HepG2 (cell line): ENCODE data around the gene ELMOD3. TPM values are rescaled to one million over a fixed set of nuclear protein-coding genes. Genes with fewer than 3 reads are reported as not detected.

Source experiments
- ATAC-seq: fragments of 200-7000 bp; cut with Tn5 transposase; 3 replicates; pipeline ENCODE4 v1.9.1; 2020; ENCODE audit warnings: mild to moderate bottlenecking, moderate library complexity
- BruUV-seq: library from RNA; stranded (reverse); fragments of 400-500 nt; replicated peaks from 2 replicates; lab custom pipeline; 2021; lab: Mats Ljungman, UMichigan
- CTCF ChIA-PET: fragments of 300-600 bp; formaldehyde crosslinking; extraction: SDS; loops from one replicate; lab custom pipeline; 2021; ENCODE audit warnings: low total read pairs, inconsistent platforms, low intra/inter-chr PET ratio; lab: Yijun Ruan, JAX
- POLR2A ChIA-PET: fragments of 350-600 bp; sonication (Branson Sonifier 250); formaldehyde crosslinking; loops from one replicate; lab custom pipeline; 2020; ENCODE audit warnings: antibody characterized with exemption, inconsistent platforms; lab: Yijun Ruan, JAX
- DNase-seq: peaks from one replicate; pipeline ENCODE4 v3.0.0-alpha.2; 2015; ENCODE audit warnings: low spot score
- FAIRE-seq: peaks from 3 replicates; lab custom pipeline; 2011; peaks lifted over from hg19 to GRCh38; lab: Jason Lieb, UNC
- H2AFZ ChIP-seq: one replicate; pipeline ENCODE4 v1.6.1; 2011; ENCODE audit warnings: low read length, inconsistent platforms
- H3K27ac ChIP-seq: fragments of 300-600 bp; 3 replicates; pipeline ENCODE4 v1.8.0; 2011; ENCODE audit warnings: mixed run types, mild to moderate bottlenecking, mixed read lengths, low read length, inconsistent platforms; ENCODE audit not compliant: insufficient read depth; ENCODE audit errors: extremely low read length
- H3K27me3 ChIP-seq, 2 experiments: fragments of 200-600 bp in 1 of 2; 2 replicates in 1 of 2; 3 replicates in 1 of 2; pipeline versions ENCODE4 v1.6.0 to v1.8.0; 2011; ENCODE audit warnings: low read length in 2 of 2, mild to moderate bottlenecking in 2 of 2, moderate library complexity in 2 of 2, inconsistent platforms in 1 of 2; ENCODE audit not compliant: insufficient read depth in 2 of 2, control insufficient read depth in 1 of 2
- H3K36me3 ChIP-seq, 2 experiments: fragments of 200-600 bp in 1 of 2; replicated peaks in 1 of 2; 2 replicates in 1 of 2; 3 replicates in 1 of 2; pipeline versions ENCODE4 v1.5.1 to v1.8.0; 2011; ENCODE audit warnings: low read length in 2 of 2, inconsistent platforms in 1 of 2; ENCODE audit not compliant: insufficient read depth in 2 of 2, control insufficient read depth in 1 of 2
- H3K4me1 ChIP-seq: 2 replicates; pipeline ENCODE4 v1.5.1; 2012; ENCODE audit warnings: low read length, inconsistent platforms; ENCODE audit not compliant: insufficient read depth
- H3K4me2 ChIP-seq: 2 replicates; pipeline ENCODE4 v1.6.0; 2011; ENCODE audit warnings: low read depth, low read length, inconsistent platforms
- H3K4me3 ChIP-seq, 3 experiments: fragments of 200-600 bp in 1 of 3; sonication (generic), shearing (Covaris generic) in 1 of 3; replicated peaks in 1 of 3; 2 replicates each; pipeline ENCODE4 v1.5.1; 2011 to 2016; ENCODE audit warnings: low read length in 3 of 3, inconsistent platforms in 2 of 3, low read depth in 2 of 3, mild to moderate bottlenecking in 2 of 3, control low read depth in 1 of 3, mixed read lengths in 1 of 3; ENCODE audit not compliant: insufficient read depth in 1 of 3
- H3K79me2 ChIP-seq: one replicate; pipeline ENCODE4 v1.6.1; 2011; ENCODE audit warnings: low read length, inconsistent platforms; ENCODE audit not compliant: insufficient read depth
- H3K9ac ChIP-seq: 2 replicates; pipeline ENCODE4 v1.6.0; 2011; ENCODE audit warnings: mild to moderate bottlenecking, low read depth, low read length, inconsistent platforms; ENCODE audit not compliant: insufficient read depth
- H3K9me3 ChIP-seq: 2 replicates; pipeline ENCODE4 v1.5.1; 2012; ENCODE audit warnings: mild to moderate bottlenecking, low read length
- H4K20me1 ChIP-seq: 2 replicates; pipeline ENCODE4 v1.6.0; 2011; ENCODE audit warnings: inconsistent platforms, mild to moderate bottlenecking, low read length, moderate library complexity; ENCODE audit not compliant: insufficient read depth
- CENPX ChIP-seq: sonication (generic); formaldehyde crosslinking; IDR thresholded peaks from 2 replicates; pipeline ENCODE4 v1.9.0; 2021; ENCODE audit warnings: mild to moderate bottlenecking, missing genetic modification reagents, moderate library complexity
- MAFF ChIP-seq: IDR thresholded peaks from 2 replicates; pipeline ENCODE4 v1.6.1; 2011; ENCODE audit warnings: low read depth, low read length, improper control_type of control experiment
- MAFK ChIP-seq, 2 experiments: IDR thresholded peaks in 1 of 2; conservative IDR thresholded peaks in 1 of 2; 2 replicates each; pipeline ENCODE4 v1.6.1; 2011; ENCODE audit warnings: improper control_type of control experiment in 2 of 2, low read length in 2 of 2
- MIER2 ChIP-seq: IDR thresholded peaks from 2 replicates; pipeline ENCODE4 v1.6.1; 2016; ENCODE audit warnings: missing biosample characterization, missing genetic modification reagents
- MXD1 ChIP-seq: sonication (generic); formaldehyde crosslinking; IDR thresholded peaks from 2 replicates; pipeline ENCODE4 v1.4.0; 2020; ENCODE audit warnings: mild to moderate bottlenecking, missing genetic modification reagents
- NFIC ChIP-seq: IDR thresholded peaks from 2 replicates; pipeline ENCODE4 v1.6.1; 2012; ENCODE audit warnings: mild to moderate bottlenecking, low read length, inconsistent platforms
- WIZ ChIP-seq: sonication (generic); formaldehyde crosslinking; IDR thresholded peaks from 2 replicates; pipeline ENCODE4 v1.5.1; 2020; ENCODE audit warnings: mild to moderate bottlenecking, missing genetic modification reagents
- ZBTB7B ChIP-seq: sonication (generic); formaldehyde crosslinking; IDR thresholded peaks from 2 replicates; pipeline ENCODE4 v1.4.0; 2020; ENCODE audit warnings: missing genetic modification reagents
- ZFP37 ChIP-seq: sonication (generic); formaldehyde crosslinking; IDR thresholded peaks from 2 replicates; pipeline ENCODE4 v1.4.0; 2020; ENCODE audit warnings: missing genetic modification reagents, borderline replicate concordance
- ZKSCAN8 ChIP-seq: IDR thresholded peaks from 2 replicates; pipeline ENCODE4 v1.6.1; 2016; ENCODE audit warnings: borderline replicate concordance, missing genetic modification reagents, missing compliant biosample characterization
- ZNF256 ChIP-seq: sonication (generic); formaldehyde crosslinking; conservative IDR thresholded peaks from 2 replicates; pipeline ENCODE4 v1.4.0; 2020; ENCODE audit warnings: missing genetic modification reagents
- ZNF264 ChIP-seq: sonication (generic); formaldehyde crosslinking; IDR thresholded peaks from 2 replicates; pipeline ENCODE4 v1.4.0; 2020; ENCODE audit warnings: missing genetic modification reagents
- ZNF432 ChIP-seq: sonication (generic); formaldehyde crosslinking; IDR thresholded peaks from 2 replicates; pipeline ENCODE4 v1.5.0; 2020; ENCODE audit warnings: missing genetic modification reagents, mild to moderate bottlenecking, borderline replicate concordance
- ZNF768 ChIP-seq: sonication (generic); formaldehyde crosslinking; IDR thresholded peaks from 2 replicates; pipeline ENCODE4 v1.4.0; 2020; ENCODE audit warnings: missing genetic modification reagents
- WGBS: methylation state at CpG from one replicate; pipeline ENCODE4 v1.1.6; 2017; ENCODE audit warnings: low lambda C conversion rate; 5-methylcytosine and 5-hydroxymethylcytosine counted together
- in situ Hi-C: cut with HindIII; loops from 2 replicates; pipeline ENCODE4 v1.10.0; 2017; ENCODE audit warnings: low pct_unique_long_range_greater_than_20kb; ENCODE audit not compliant: extremely low pct_ligation_motif_present
- intact Hi-C: fragments of 100-400 bp; cut with micrococcal nuclease; formaldehyde crosslinking; loops from one replicate; pipeline ENCODE4 v1.10.0; 2022; ENCODE audit not compliant: unreplicated experiment
- polyA plus RNA-seq, 8 experiments: library from polyadenylated mRNA; depleted of rRNA in 3 of 8; stranded (reverse) in 7 of 8; unstranded in 1 of 8; fragments of >200 nt; fragmentation: Illumina TruSeq in 4 of 8; extraction: Trizol in 4 of 8; gene quantifications; 2 replicates each; pipeline versions ENCODE4 v1.2.1 to v1.2.3, GENCODE V29; 2011 to 2016; ENCODE audit warnings: low read depth in 4 of 8, missing spikeins in 1 of 8, mixed read lengths in 1 of 8; ENCODE audit not compliant: insufficient read depth in 1 of 8
- total RNA-seq, 5 experiments: library from RNA; depleted of rRNA; stranded (reverse); fragments of >200 nt; fragmentation: Illumina TruSeq; extraction: Trizol; gene quantifications; 2 replicates each; pipeline ENCODE4 v1.2.3, GENCODE V29; 2016; ENCODE audit warnings: low read depth in 1 of 5

ELMOD3 gene
- total and polyA plus RNA-seq, 2 of the 13 experiments (the other 11 are each of a cell fraction or from before 2014, with no cell fraction given): 13.3 to 19.5 TPM

GRCh38 chr2:85394976-85395375 lies 40.4 kb downstream of the ELMOD3 start:
- ATAC-seq (no peak), DNase-seq (no peak), FAIRE-seq (no peak)
- Histone ChIP-seq H2AFZ (no peak overlapping the region), H3K36me3 (peaks cover 2 to 3% of the 10 kb centered on the region in 2 experiments; a peak in 1 of 5 replicates), H3K27ac (no peak overlapping the region), H3K79me2 (no peaks in the 10 kb centered on the region), H4K20me1 (no peaks in the 10 kb centered on the region), H3K4me2 (no peak overlapping the region), H3K27me3 (no peaks in the 10 kb centered on the region), H3K9me3 (no peaks in the 10 kb centered on the region), H3K4me3 (no peak overlapping the region), H3K9ac (no peak overlapping the region), H3K4me1 (peaks cover 24% of the 10 kb centered on the region)
- TF ChIP-seq ZNF768 (CRISPR knock-in tag) (0 out of 2 replicates have a peak, but pooled peaks have one; percentile 20), ZNF264 (CRISPR knock-in tag) (no peak)
- POLR2A ChIA-PET: interaction anchor here (1.6 kb wide), 1 partner anchor 144 kb away, joined by 4 read pairs; no protein-coding TSS in a partner anchor
- WGBS: 57% methylated on average over 5 of the region's 6 CpGs
- CTCF ChIA-PET: no interaction called here
- in situ Hi-C loops (loop anchor here (5.0 kb wide), 1 partner anchor 157 kb away; no protein-coding TSS in a partner anchor), intact Hi-C loops (no loop called here)
- no TSS peak for BruUV-seq

GRCh38 chr2:85395912-85396475 lies 41.4 kb downstream of the ELMOD3 start:
- no peak overlapping the region for H3K4me3 ChIP-seq
- H4K20me1 ChIP-seq: no peaks in the 10 kb centered on the region
- POLR2A ChIA-PET: interaction anchor here (1.6 kb wide), 1 partner anchor 143 kb away, joined by 4 read pairs; no protein-coding TSS in a partner anchor
- H3K36me3 ChIP-seq: peaks cover 0 to 1% of the 10 kb centered on the region in 2 experiments; a peak in 1 of 5 replicates
- H3K4me1 ChIP-seq: peaks cover 28% of the 10 kb centered on the region
- no peak for FAIRE-seq
- H3K27ac ChIP-seq: no peak overlapping the region
- no peaks in the 10 kb centered on the region for H3K79me2 ChIP-seq
- no peaks in the 10 kb centered on the region for H3K27me3 ChIP-seq
- in situ Hi-C loops (no loop called here), intact Hi-C loops (no loop called here)
- no peak for DNase-seq
- CTCF ChIA-PET: no interaction called here
- H3K9me3 ChIP-seq: no peaks in the 10 kb centered on the region
- H3K9ac ChIP-seq: no peak overlapping the region
- no peak for TF ChIP-seq ZKSCAN8 (CRISPR knock-in tag)
- no peak for TF ChIP-seq WIZ (CRISPR knock-in tag)
- no peak for TF ChIP-seq MXD1
- TF ChIP-seq NFIC: no peak
- TF ChIP-seq ZFP37 (CRISPR knock-in tag): no peak
- no peak for TF ChIP-seq CENPX (CRISPR knock-in tag)
- no peak for TF ChIP-seq MIER2 (CRISPR knock-in tag)
- peak; percentile 31 for TF ChIP-seq MAFF
- peak; percentile 54 to 58 for TF ChIP-seq MAFK (conservative IDR thresholded peaks at IDR 0.05 in 1 of 2, IDR thresholded peaks at IDR 0.05 in 1 of 2; ENCODE audit: low read length in 2 of 2)
- TF ChIP-seq ZBTB7B (CRISPR knock-in tag): no peak
- no peak for TF ChIP-seq ZNF256 (CRISPR knock-in tag)
- TF ChIP-seq ZNF432 (CRISPR knock-in tag): no peak
- TF ChIP-seq, all 625 proteins: peak for 2
- no peak for ATAC-seq
- H3K4me2 ChIP-seq: no peak overlapping the region
- WGBS: 90% methylated on average over 14 of the region's 14 CpGs
- BruUV-seq: no TSS peak
- H2AFZ ChIP-seq: no peak overlapping the region
